Spleen (tissue), 11 donors: ENCODE measurements around the gene ANKDD1A. TPM values are rescaled to one million over a fixed set of nuclear protein-coding genes. Genes with fewer than 3 reads are reported as not detected.

Experiments
- DNase-seq: peaks from one replicate; pipeline ENCODE4 v3.0.0-alpha.2; 2020
- H3K27ac ChIP-seq, 8 donors: fragments of 200-600 bp; sonication (generic) in 7 of 8; 1 replicate in 4 of 8; 2 replicates in 4 of 8; pipeline versions ENCODE4 v1.5.0 to v1.8.0; 2016 to 2021; ENCODE audit warnings: inconsistent platforms in 4 of 8, mild to moderate bottlenecking in 4 of 8, moderate library complexity in 1 of 8
- H3K27me3 ChIP-seq, 7 donors: fragments of 200-600 bp; sonication (generic) in 6 of 7; replicated peaks in 1 of 7; 1 replicate in 4 of 7; 2 replicates in 3 of 7; pipeline versions ENCODE4 v1.5.0 to v1.8.0; 2016 to 2021; ENCODE audit warnings: inconsistent platforms in 3 of 7, mild to moderate bottlenecking in 1 of 7
- H3K36me3 ChIP-seq, 6 donors: fragments of 200-600 bp; sonication (generic) in 5 of 6; 1 replicate in 4 of 6; 2 replicates in 2 of 6; pipeline versions ENCODE4 v1.5.0 to v1.8.0; 2016 to 2021; ENCODE audit warnings: inconsistent platforms in 2 of 6
- H3K4me1 ChIP-seq, 6 donors: fragments of 200-600 bp; sonication (generic) in 5 of 6; 1 replicate in 3 of 6; 2 replicates in 3 of 6; pipeline versions ENCODE4 v1.5.0 to v1.8.0; 2016 to 2021; ENCODE audit warnings: inconsistent platforms in 3 of 6
- H3K4me3 ChIP-seq, 8 donors: fragments of 200-600 bp; sonication (generic) in 7 of 8; 1 replicate in 4 of 8; 2 replicates in 4 of 8; pipeline versions ENCODE4 v1.5.0 to v1.8.0; 2016 to 2021; ENCODE audit warnings: inconsistent platforms in 4 of 8, mild to moderate bottlenecking in 4 of 8, moderate library complexity in 2 of 8
- H3K9me3 ChIP-seq, 8 donors: fragments of 200-600 bp; sonication (generic) in 7 of 8; 1 replicate in 4 of 8; 2 replicates in 4 of 8; pipeline versions ENCODE4 v1.5.0 to v1.8.0; 2016 to 2021; ENCODE audit warnings: inconsistent platforms in 4 of 8
- POLR2A ChIP-seq, 3 donors: fragments of 450-650 bp; IDR thresholded peaks; one replicate each; pipeline ENCODE4 v1.5.1; 2017; ENCODE audit warnings: antibody characterized with exemption in 3 of 3, mild to moderate bottlenecking in 1 of 3
- POLR2AphosphoS5 ChIP-seq, 3 donors: sonication (generic); formaldehyde crosslinking; IDR thresholded peaks; one replicate each; pipeline ENCODE4 v1.5.1; 2017; ENCODE audit warnings: antibody characterized with exemption in 3 of 3
- WGBS, 5 donors: extraction: QIAGEN DNeasy Blood & Tissue Kit in 3 of 5; methylation state at CpG; one replicate each; pipeline versions ENCODE4 v1.1.5 to v1.1.7; 2013 to 2018; 5-methylcytosine and 5-hydroxymethylcytosine counted together
- intact Hi-C: fragments of 100-400 bp; cut with DNase I; formaldehyde crosslinking; loops from one replicate; pipeline ENCODE4 v1.15.0; 2023; ENCODE audit warnings: low total_unique reads
- polyA plus RNA-seq, 3 donors: library from polyadenylated mRNA; stranded (reverse); fragments of 200-250 nt; gene quantifications; one replicate each; pipeline ENCODE4 v1.2.1, GENCODE V29; 2013
- total RNA-seq, 7 donors: library from RNA; depleted of rRNA in 3 of 7; stranded (reverse); fragments of >200 nt in 3 of 7; fragmentation: NEBNext Ultra II Directional in 4 of 7; extraction: Animal tissue kit (Norgen Biotek cat#: 25700) in 4 of 7; gene quantifications; one replicate each; pipeline versions ENCODE4 v1.1.0 to v1.2.1, GENCODE V29; 2016 to 2021
- TF ChIP-seq, protein P1 (sequence below), 11 experiments: fragments of 200-600 bp in 7 of 11; fragments of 450-650 bp in 4 of 11; sonication (generic) in 4 of 11; IDR thresholded peaks in 8 of 11; conservative IDR thresholded peaks in 3 of 11; 1 replicate in 7 of 11; 2 replicates in 4 of 11; pipeline versions ENCODE4 v1.4.0 to v1.8.0; 2016 to 2021; ENCODE audit warnings: antibody characterized with exemption in 11 of 11, inconsistent platforms in 4 of 11, mild to moderate bottlenecking in 1 of 11
- donor health status: healthy with polysubstance abuse.
- donor health status: DM: no; HTN: no; CAD: no; lungs with moderate emphysema.
- donor health status: DM: no; HTN: no; CAD: no.
- donor health status: Bipolar disorder and iron deficiency.
- donor health status: healthy.
- donor health status: DM: no; HTN: no; CAD: no.
- donor health status: DM: yes; HTN: yes; CAD: no.

ANKDD1A gene
- total and polyA plus RNA-seq, 10 donors = 5.7 to 71.1 (median 41.7) TPM

DNA sequence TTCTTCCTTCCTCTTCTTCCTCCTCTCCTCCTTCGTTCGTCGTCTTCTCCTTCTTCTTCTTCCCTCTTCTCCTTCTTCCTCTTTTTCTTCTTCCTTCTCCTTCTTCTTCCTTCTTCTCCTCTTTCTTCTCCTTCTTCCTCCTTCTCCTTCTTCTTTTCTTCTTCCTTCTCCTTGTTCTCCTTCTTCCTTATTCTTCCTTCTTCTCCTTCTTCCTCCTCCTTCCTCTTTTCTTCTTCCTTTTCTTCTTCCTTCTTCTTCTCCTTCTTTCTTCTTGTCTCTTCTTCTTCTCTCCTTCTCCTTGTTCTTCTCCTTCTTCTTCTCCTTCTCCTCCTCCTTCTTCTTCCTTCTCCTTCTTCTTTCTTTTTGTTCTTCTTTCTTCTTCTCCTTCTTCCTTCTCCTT, 42.7 kb downstream of the ANKDD1A start:
- intact Hi-C loops = no loop called here
- no peak overlapping the region for H3K27ac ChIP-seq
- TF ChIP-seq, protein P1, sequence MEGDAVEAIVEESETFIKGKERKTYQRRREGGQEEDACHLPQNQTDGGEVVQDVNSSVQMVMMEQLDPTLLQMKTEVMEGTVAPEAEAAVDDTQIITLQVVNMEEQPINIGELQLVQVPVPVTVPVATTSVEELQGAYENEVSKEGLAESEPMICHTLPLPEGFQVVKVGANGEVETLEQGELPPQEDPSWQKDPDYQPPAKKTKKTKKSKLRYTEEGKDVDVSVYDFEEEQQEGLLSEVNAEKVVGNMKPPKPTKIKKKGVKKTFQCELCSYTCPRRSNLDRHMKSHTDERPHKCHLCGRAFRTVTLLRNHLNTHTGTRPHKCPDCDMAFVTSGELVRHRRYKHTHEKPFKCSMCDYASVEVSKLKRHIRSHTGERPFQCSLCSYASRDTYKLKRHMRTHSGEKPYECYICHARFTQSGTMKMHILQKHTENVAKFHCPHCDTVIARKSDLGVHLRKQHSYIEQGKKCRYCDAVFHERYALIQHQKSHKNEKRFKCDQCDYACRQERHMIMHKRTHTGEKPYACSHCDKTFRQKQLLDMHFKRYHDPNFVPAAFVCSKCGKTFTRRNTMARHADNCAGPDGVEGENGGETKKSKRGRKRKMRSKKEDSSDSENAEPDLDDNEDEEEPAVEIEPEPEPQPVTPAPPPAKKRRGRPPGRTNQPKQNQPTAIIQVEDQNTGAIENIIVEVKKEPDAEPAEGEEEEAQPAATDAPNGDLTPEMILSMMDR (IDR thresholded peaks at IDR 0.05 in 8 of 11, conservative IDR thresholded peaks at IDR 0.05 in 3 of 11) = no peak
- TF ChIP-seq POLR2AphosphoS5 (IDR thresholded peaks at IDR 0.05) = no peak
- H3K27me3 ChIP-seq = no peaks in the 10 kb centered on the region
- no peaks in the 10 kb centered on the region for H3K4me1 ChIP-seq
- no peaks in the 10 kb centered on the region for H3K9me3 ChIP-seq
- no peak overlapping the region for H3K4me3 ChIP-seq
- no peak for DNase-seq
- WGBS, 5 donors = 31 to 73% (median 61%) methylated on average over 2 to 3 of the region's 3 CpGs
- H3K36me3 ChIP-seq = peaks cover 8 to 60% (median 46%) of the 10 kb centered on the region in 6 donors

DNA sequence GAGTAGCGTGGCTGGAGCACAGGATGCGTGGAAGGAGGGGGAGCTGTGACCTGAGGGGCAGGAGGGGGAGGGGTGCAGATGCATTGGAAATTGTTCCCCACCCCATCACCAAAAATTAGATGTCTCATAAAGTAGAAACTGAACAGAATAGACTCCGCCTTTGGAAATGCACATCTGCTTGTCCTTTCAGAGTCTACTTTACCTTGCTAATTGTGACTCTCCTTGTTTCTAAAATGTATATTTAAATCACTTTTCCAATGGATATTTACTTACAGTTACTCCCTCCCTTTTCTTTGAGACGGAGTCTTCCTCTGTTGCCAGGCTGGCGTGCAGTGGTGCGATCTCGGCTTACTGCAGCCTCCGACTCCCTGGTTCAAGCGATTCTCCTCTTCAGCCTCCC, 47.4 kb downstream of the ANKDD1A start:
- Histone ChIP-seq H3K9me3 (no peaks in the 10 kb centered on the region), H3K27me3 (no peaks in the 10 kb centered on the region), H3K4me1 (no peaks in the 10 kb centered on the region), H3K4me3 (no peak overlapping the region), H3K27ac (no peak overlapping the region), H3K36me3 (peaks cover 21 to 93% (median 88%) of the 10 kb centered on the region in 6 donors)
- WGBS, 5 donors = 95 to 98% (median 97%) methylated on average over 9 of the region's 9 CpGs
- intact Hi-C loops = no loop called here
- TF ChIP-seq POLR2A (IDR thresholded peaks at IDR 0.05) = no peak
- TF ChIP-seq, protein P1 (IDR thresholded peaks at IDR 0.05 in 8 of 11, conservative IDR thresholded peaks at IDR 0.05 in 3 of 11) = no peak
- peak in 1 of 3 donors; percentile 6 for TF ChIP-seq POLR2AphosphoS5 (IDR thresholded peaks at IDR 0.05)
- DNase-seq = no peak

DNA sequence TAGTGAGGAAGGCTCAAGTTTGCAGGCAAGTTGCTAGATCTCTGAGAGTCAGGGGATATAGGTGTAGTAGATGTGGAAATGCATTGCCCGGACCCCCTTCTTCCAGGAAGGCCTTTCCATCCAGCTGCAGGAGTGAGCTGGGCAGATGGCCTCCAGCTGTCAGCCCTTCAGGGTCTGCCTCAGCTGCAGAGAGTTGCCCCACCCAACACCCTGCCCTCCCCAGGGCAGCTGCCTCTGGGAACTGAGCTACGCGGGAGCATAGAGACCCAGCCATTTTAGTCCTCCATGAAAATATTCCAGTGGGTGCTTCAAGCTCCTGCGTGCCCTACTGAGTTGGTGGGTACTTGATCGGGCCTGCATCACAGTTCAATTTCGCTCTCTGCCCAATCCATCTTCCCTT, 48.5 kb downstream of the ANKDD1A start:
- H3K36me3 ChIP-seq = peaks cover 21 to 100% (median 97%) of the 10 kb centered on the region in 6 donors
- intact Hi-C loops = no loop called here
- no peaks in the 10 kb centered on the region for H3K27me3 ChIP-seq
- no peak for DNase-seq
- H3K9me3 ChIP-seq = no peaks in the 10 kb centered on the region
- H3K4me3 ChIP-seq = no peak overlapping the region
- TF ChIP-seq POLR2AphosphoS5 (IDR thresholded peaks at IDR 0.05) = peak in 2 of 3 donors; percentile 20 to 35
- TF ChIP-seq, protein P1 (IDR thresholded peaks at IDR 0.05 in 8 of 11, conservative IDR thresholded peaks at IDR 0.05 in 3 of 11) = no peak
- 95 to 99% (median 97%) methylated on average over 6 of the region's 6 CpGs for WGBS, 5 donors
- no peak overlapping the region for H3K27ac ChIP-seq
- no peaks in the 10 kb centered on the region for H3K4me1 ChIP-seq

DNA sequence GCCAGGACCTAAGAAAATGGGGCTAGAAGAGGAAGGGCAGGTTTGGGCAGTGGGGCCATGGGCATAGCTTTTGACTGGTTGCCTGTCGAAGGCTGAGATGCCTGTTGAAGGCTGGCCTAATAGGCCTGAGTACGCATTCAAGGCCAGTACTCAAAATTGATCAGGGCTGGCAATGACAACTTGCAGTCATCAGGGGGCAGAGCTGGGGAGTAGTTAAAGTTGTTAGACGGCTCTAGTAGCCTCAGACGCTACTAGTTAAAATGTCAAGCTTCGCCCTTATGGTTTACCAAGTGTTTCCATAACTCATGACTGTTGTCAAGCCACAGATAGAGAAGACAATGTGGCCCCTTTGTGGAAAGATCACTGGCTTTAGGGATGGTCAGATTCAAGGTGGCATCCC, 49.3 kb downstream of the ANKDD1A start:
- WGBS, 5 donors = 93 to 98% (median 96%) methylated on average over 5 of the region's 5 CpGs
- peaks cover 21 to 100% (median 92%) of the 10 kb centered on the region in 6 donors for H3K36me3 ChIP-seq
- intact Hi-C loops = no loop called here

More for the DNA sequence above, 49.3 kb downstream of the ANKDD1A start:
- H3K4me1 ChIP-seq = no peaks in the 10 kb centered on the region
- no peak for DNase-seq
- H3K9me3 ChIP-seq = no peaks in the 10 kb centered on the region
- H3K4me3 ChIP-seq = no peak overlapping the region
- no peaks in the 10 kb centered on the region for H3K27me3 ChIP-seq
- H3K27ac ChIP-seq = no peak overlapping the region
- TF ChIP-seq POLR2AphosphoS5 (IDR thresholded peaks at IDR 0.05) (no peak), POLR2A (IDR thresholded peaks at IDR 0.05) (no peak)
- TF ChIP-seq, protein P1 (IDR thresholded peaks at IDR 0.05 in 8 of 11, conservative IDR thresholded peaks at IDR 0.05 in 3 of 11) = no peak
